MM.1S (cell line): ENCODE results near the gene PTPRG.

Experiments
- CTCF ChIP-seq: fragments of 300-600 bp; sonication (generic); IDR thresholded peaks from 2 replicates; pipeline ENCODE4 v1.5.1; 2016; ENCODE audit warnings: antibody characterized with exemption, low read length, mixed read lengths
- EZH2 ChIP-seq: fragments of 300-600 bp; sonication (generic); optimal IDR thresholded peaks from 2 replicates; pipeline ENCODE3; 2017; ENCODE audit warnings: low read depth, mild to moderate bottlenecking, antibody characterized with exemption, low read length, mixed read lengths

DNA sequence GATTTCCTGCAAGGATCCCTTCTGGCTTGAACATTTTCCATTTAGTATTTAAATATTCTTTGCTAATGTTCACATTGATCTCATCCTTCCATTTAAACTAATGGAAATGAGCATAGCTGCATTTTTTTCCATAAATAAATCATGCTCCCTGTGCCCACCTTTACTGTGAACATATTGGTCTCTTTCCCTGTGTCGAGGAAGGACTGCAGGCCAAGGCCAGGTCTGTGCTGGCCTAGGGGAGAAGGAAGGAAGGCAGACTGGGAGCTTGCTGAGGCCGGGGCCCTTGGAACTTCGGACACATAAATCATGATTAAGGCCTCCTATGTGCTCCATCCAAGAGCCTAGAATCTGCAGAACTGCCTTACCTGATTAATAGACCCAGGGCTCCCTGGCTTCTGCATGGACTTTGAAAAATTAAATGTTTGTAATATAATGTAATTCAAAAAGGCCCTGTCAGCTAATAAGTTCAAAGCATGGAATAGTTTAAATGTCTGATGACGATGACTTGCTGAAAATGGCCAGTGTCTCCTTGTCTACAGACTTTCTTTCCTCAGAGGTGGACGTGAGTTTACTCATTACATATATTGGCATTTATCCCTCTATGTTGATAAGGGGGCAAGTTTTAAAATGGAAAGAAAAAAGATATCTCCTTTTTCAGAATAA lies 636.1 kb downstream of the PTPRG start:
- TF ChIP-seq CTCF, result no peak
- no peak for TF ChIP-seq EZH2
